ENCODE data around the gene MTMR6.
A peak's percentile ranks its signal among the peaks of the same experiment; 100 is the strongest.

Gene MTMR6

GRCh38 chr13:25295701-25296100, 8.4 kb upstream of the MTMR6 start:
- H3K4me3 ChIP-seq (ENCODE audit: control insufficient read depth in 1 of 7, extremely low read depth in 1 of 7, insufficient read depth in 4 of 7, low read depth in 2 of 7, low read length in 6 of 7): no peak overlapping the region
- peaks cover 0 to 11% (median 5%) of the 10 kb centered on the region in 4 experiments for H3K4me1 ChIP-seq (ENCODE audit: control extremely low read depth in 1 of 4, control insufficient read depth in 4 of 4, insufficient read depth in 4 of 4, low read length in 3 of 4)
- no peak for DNase-seq
- H3K27ac ChIP-seq (ENCODE audit: insufficient read depth in 1 of 2, low read depth in 1 of 2, low read length in 2 of 2, poor library complexity in 1 of 2, severe bottlenecking in 2 of 2): no peak overlapping the region
- ChIA-PET CTCF (interaction anchor here (0.6 to 1.8 kb wide), 2 partner anchors 9 to 707 kb away, joined by 4 to 9 read pairs; partner anchors contain the start of gene MTMR6), POLR2A (no interaction called here)
- H3K9me3 ChIP-seq (ENCODE audit: control extremely low read depth in 1 of 5, control insufficient read depth in 4 of 5, insufficient read depth in 2 of 5, low read depth in 1 of 5, low read length in 4 of 5): no peaks in the 10 kb centered on the region
- H3K27me3 ChIP-seq (replicated peaks in 2 of 5; ENCODE audit: control insufficient read depth in 4 of 5, insufficient read depth in 5 of 5, low read length in 4 of 5): peaks cover 0 to 7% (median 6%) of the 10 kb centered on the region in 5 experiments
- WGBS (ENCODE audit: insufficient coverage): 86% methylated on average over 3 of the region's 3 CpGs
- H3K36me3 ChIP-seq (ENCODE audit: control insufficient read depth in 4 of 4, insufficient read depth in 4 of 4, low read length in 3 of 4): no peaks in the 10 kb centered on the region

GRCh38 chr13:25295228-25295627, 7.9 kb upstream of the MTMR6 start:
- no peak for DNase-seq
- no peak overlapping the region for H3K27ac ChIP-seq (ENCODE audit: insufficient read depth in 1 of 2, low read depth in 1 of 2, low read length in 2 of 2, poor library complexity in 1 of 2, severe bottlenecking in 2 of 2)
- H3K4me3 ChIP-seq (ENCODE audit: control insufficient read depth in 1 of 7, extremely low read depth in 1 of 7, insufficient read depth in 4 of 7, low read depth in 2 of 7, low read length in 6 of 7): no peak overlapping the region
- H3K4me1 ChIP-seq (ENCODE audit: control extremely low read depth in 1 of 4, control insufficient read depth in 4 of 4, insufficient read depth in 4 of 4, low read length in 3 of 4): peaks cover 0 to 10% (median 4%) of the 10 kb centered on the region in 4 experiments
- WGBS (ENCODE audit: insufficient coverage): 100% methylated on average over 1 of the region's 3 CpGs
- H3K36me3 ChIP-seq (ENCODE audit: control insufficient read depth in 4 of 4, insufficient read depth in 4 of 4, low read length in 3 of 4): no peaks in the 10 kb centered on the region
- H3K9me3 ChIP-seq (ENCODE audit: control extremely low read depth in 1 of 5, control insufficient read depth in 4 of 5, insufficient read depth in 2 of 5, low read depth in 1 of 5, low read length in 4 of 5): no peaks in the 10 kb centered on the region
- ChIA-PET CTCF (interaction anchor here (0.6 to 1.8 kb wide), 2 partner anchors 8 to 708 kb away, joined by 4 to 9 read pairs; partner anchors contain the start of gene MTMR6), POLR2A (no interaction called here)
- peaks cover 0 to 7% (median 6%) of the 10 kb centered on the region in 5 experiments for H3K27me3 ChIP-seq (replicated peaks in 2 of 5; ENCODE audit: control insufficient read depth in 4 of 5, insufficient read depth in 5 of 5, low read length in 4 of 5)

- Histone ChIP-seq H3K36me3 (ENCODE audit: control insufficient read depth in 4 of 4, insufficient read depth in 4 of 4, low read length in 3 of 4) (no peaks in the 10 kb centered on the region), H3K27ac (ENCODE audit: insufficient read depth in 1 of 2, low read depth in 1 of 2, low read length in 2 of 2, poor library complexity in 1 of 2, severe bottlenecking in 2 of 2) (no peak overlapping the region), H3K4me1 (ENCODE audit: control extremely low read depth in 1 of 4, control insufficient read depth in 4 of 4, insufficient read depth in 4 of 4, low read length in 3 of 4) (peaks cover 3 to 16% (median 6%) of the 10 kb centered on the region in 4 experiments), H3K27me3 (replicated peaks in 2 of 5; ENCODE audit: control insufficient read depth in 4 of 5, insufficient read depth in 5 of 5, low read length in 4 of 5) (peaks cover 0 to 19% (median 8%) of the 10 kb centered on the region in 5 experiments), H3K4me3 (ENCODE audit: control insufficient read depth in 1 of 7, extremely low read depth in 1 of 7, insufficient read depth in 4 of 7, low read depth in 2 of 7, low read length in 6 of 7) (no peak overlapping the region), H3K9me3 (ENCODE audit: control extremely low read depth in 1 of 5, control insufficient read depth in 4 of 5, insufficient read depth in 2 of 5, low read depth in 1 of 5, low read length in 4 of 5) (no peaks in the 10 kb centered on the region)
- WGBS (ENCODE audit: insufficient coverage): 0% methylated on average over 1 of the region's 1 CpG
- ChIA-PET CTCF (interaction anchor here (1.0 to 1.3 kb wide), 2 partner anchors 13 to 37 kb away, joined by 3 read pairs; no protein-coding TSS in a partner anchor), POLR2A (no interaction called here)
- DNase-seq: peak; percentile 21 to 73 (median 66)
Measured at GRCh38 chr13:25292301-25292700, 5.0 kb upstream of the MTMR6 start.

GRCh38 chr13:25291691-25292090, 4.4 kb upstream of the MTMR6 start:
- no peak for DNase-seq
- H3K4me1 ChIP-seq (ENCODE audit: control extremely low read depth in 1 of 4, control insufficient read depth in 4 of 4, insufficient read depth in 4 of 4, low read length in 3 of 4): peaks cover 3 to 18% (median 8%) of the 10 kb centered on the region in 4 experiments
- no CpG with 5 or more reads among the region's 1 CpG for WGBS (ENCODE audit: insufficient coverage)
- ChIA-PET POLR2A (no interaction called here), CTCF (interaction anchor here (1.0 to 1.3 kb wide), 3 partner anchors 14 to 39 kb away, joined by 3 read pairs; no protein-coding TSS in a partner anchor)
- peaks cover 0 to 17% (median 8%) of the 10 kb centered on the region in 5 experiments for H3K27me3 ChIP-seq (replicated peaks in 2 of 5; ENCODE audit: control insufficient read depth in 4 of 5, insufficient read depth in 5 of 5, low read length in 4 of 5)
- no peaks in the 10 kb centered on the region for H3K36me3 ChIP-seq (ENCODE audit: control insufficient read depth in 4 of 4, insufficient read depth in 4 of 4, low read length in 3 of 4)
- H3K4me3 ChIP-seq (ENCODE audit: control insufficient read depth in 1 of 7, extremely low read depth in 1 of 7, insufficient read depth in 4 of 7, low read depth in 2 of 7, low read length in 6 of 7): no peak overlapping the region
- H3K9me3 ChIP-seq (ENCODE audit: control extremely low read depth in 1 of 5, control insufficient read depth in 4 of 5, insufficient read depth in 2 of 5, low read depth in 1 of 5, low read length in 4 of 5): no peaks in the 10 kb centered on the region
- H3K27ac ChIP-seq (ENCODE audit: insufficient read depth in 1 of 2, low read depth in 1 of 2, low read length in 2 of 2, poor library complexity in 1 of 2, severe bottlenecking in 2 of 2): no peak overlapping the region

DNA sequence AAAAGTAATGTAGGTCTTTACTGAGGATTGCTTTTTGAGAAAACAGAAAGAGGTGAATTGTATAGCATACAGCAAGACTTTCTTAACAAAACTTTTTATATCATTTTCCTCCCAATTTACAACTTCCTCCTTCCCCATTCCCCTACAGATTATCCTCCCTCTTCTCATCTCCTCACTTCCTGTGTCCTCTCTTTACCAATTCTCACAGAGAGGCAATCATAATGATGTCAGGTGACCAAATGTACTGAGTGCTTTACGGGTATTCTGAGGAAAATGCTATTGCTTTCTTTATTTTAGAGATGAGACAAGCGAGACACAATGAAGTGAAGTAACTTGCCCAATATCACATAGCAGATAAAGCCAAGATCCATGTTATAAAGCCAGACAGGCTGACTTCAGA, 1.7 kb upstream of the MTMR6 start:
- no peak for DNase-seq
- Histone ChIP-seq H3K36me3 (ENCODE audit: control insufficient read depth in 4 of 4, insufficient read depth in 4 of 4, low read length in 3 of 4) (no peaks in the 10 kb centered on the region), H3K4me3 (ENCODE audit: control insufficient read depth in 1 of 7, extremely low read depth in 1 of 7, insufficient read depth in 4 of 7, low read depth in 2 of 7, low read length in 6 of 7) (no peak overlapping the region), H3K27me3 (replicated peaks in 2 of 5; ENCODE audit: control insufficient read depth in 4 of 5, insufficient read depth in 5 of 5, low read length in 4 of 5) (peaks cover 0 to 16% (median 7%) of the 10 kb centered on the region in 5 experiments), H3K9me3 (ENCODE audit: control extremely low read depth in 1 of 5, control insufficient read depth in 4 of 5, insufficient read depth in 2 of 5, low read depth in 1 of 5, low read length in 4 of 5) (no peaks in the 10 kb centered on the region), H3K27ac (ENCODE audit: insufficient read depth in 1 of 2, low read depth in 1 of 2, low read length in 2 of 2, poor library complexity in 1 of 2, severe bottlenecking in 2 of 2) (no peak overlapping the region), H3K4me1 (ENCODE audit: control extremely low read depth in 1 of 4, control insufficient read depth in 4 of 4, insufficient read depth in 4 of 4, low read length in 3 of 4) (peaks cover 10 to 27% (median 18%) of the 10 kb centered on the region in 4 experiments)
- ChIA-PET POLR2A (no interaction called here), CTCF (interaction anchor here (0.6 to 1.3 kb wide), 3 partner anchors 21 to 55 kb away, joined by 3 to 4 read pairs (median 3); no protein-coding TSS in a partner anchor)
- no CpG with 5 or more reads among the region's 2 CpGs for WGBS (ENCODE audit: insufficient coverage)

- DNase-seq: peak; percentile 34 to 75 (median 66)
- H3K4me1 ChIP-seq (ENCODE audit: control extremely low read depth in 1 of 4, control insufficient read depth in 4 of 4, insufficient read depth in 4 of 4, low read length in 3 of 4): peaks cover 11 to 29% (median 22%) of the 10 kb centered on the region in 4 experiments
- peak overlapping the region; percentile 80 to 99 (median 96) for H3K4me3 ChIP-seq (ENCODE audit: control insufficient read depth in 1 of 7, extremely low read depth in 1 of 7, insufficient read depth in 4 of 7, low read depth in 2 of 7, low read length in 6 of 7)
- H3K36me3 ChIP-seq (ENCODE audit: control insufficient read depth in 4 of 4, insufficient read depth in 4 of 4, low read length in 3 of 4): peaks cover 0 to 4% (median 0%) of the 10 kb centered on the region in 4 experiments
- CTCF ChIA-PET: interaction anchor here (0.9 to 3.7 kb wide), 8 partner anchors 8 to 66 kb away, joined by 3 to 19 read pairs (median 5); no protein-coding TSS in a partner anchor
- peaks cover 0 to 16% (median 7%) of the 10 kb centered on the region in 5 experiments for H3K27me3 ChIP-seq (replicated peaks in 2 of 5; ENCODE audit: control insufficient read depth in 4 of 5, insufficient read depth in 5 of 5, low read length in 4 of 5)
- POLR2A ChIA-PET: interaction anchor here (0.6 to 1.2 kb wide), 4 partner anchors 10 to 29 kb away, joined by 3 to 4 read pairs (median 3); partner anchors contain the start of gene NUP58
- peak overlapping the region; percentile 97 to 98 for H3K27ac ChIP-seq (ENCODE audit: insufficient read depth in 1 of 2, low read depth in 1 of 2, low read length in 2 of 2, poor library complexity in 1 of 2, severe bottlenecking in 2 of 2)
- no peaks in the 10 kb centered on the region for H3K9me3 ChIP-seq (ENCODE audit: control extremely low read depth in 1 of 5, control insufficient read depth in 4 of 5, insufficient read depth in 2 of 5, low read depth in 1 of 5, low read length in 4 of 5)
- 3% methylated on average over 19 of the region's 25 CpGs for WGBS (ENCODE audit: insufficient coverage)
Measured at GRCh38 chr13:25286308-25286968, 850 bp downstream of the MTMR6 start.

GRCh38 chr13:25281935-25282332, 5.4 kb downstream of the MTMR6 start:
- peak overlapping the region in 2 of 7 experiments; percentile 1 to 37 for H3K4me3 ChIP-seq (ENCODE audit: control insufficient read depth in 1 of 7, extremely low read depth in 1 of 7, insufficient read depth in 4 of 7, low read depth in 2 of 7, low read length in 6 of 7)
- POLR2A ChIA-PET: no interaction called here
- no peaks in the 10 kb centered on the region for H3K27me3 ChIP-seq (replicated peaks in 2 of 5; ENCODE audit: control insufficient read depth in 4 of 5, insufficient read depth in 5 of 5, low read length in 4 of 5)
- peaks cover 11 to 34% (median 28%) of the 10 kb centered on the region in 4 experiments for H3K4me1 ChIP-seq (ENCODE audit: control extremely low read depth in 1 of 4, control insufficient read depth in 4 of 4, insufficient read depth in 4 of 4, low read length in 3 of 4)
- no peak overlapping the region for H3K27ac ChIP-seq (ENCODE audit: insufficient read depth in 1 of 2, low read depth in 1 of 2, low read length in 2 of 2, poor library complexity in 1 of 2, severe bottlenecking in 2 of 2)
- peaks cover 0 to 4% (median 0%) of the 10 kb centered on the region in 4 experiments for H3K36me3 ChIP-seq (ENCODE audit: control insufficient read depth in 4 of 4, insufficient read depth in 4 of 4, low read length in 3 of 4)
- CTCF ChIA-PET: interaction anchor here (0.6 to 1.1 kb wide), 3 partner anchors 15 to 93 kb away, joined by 3 read pairs; no protein-coding TSS in a partner anchor
- DNase-seq: no peak
- WGBS (ENCODE audit: insufficient coverage): 71% methylated on average over 1 of the region's 1 CpG
- H3K9me3 ChIP-seq (ENCODE audit: control extremely low read depth in 1 of 5, control insufficient read depth in 4 of 5, insufficient read depth in 2 of 5, low read depth in 1 of 5, low read length in 4 of 5): no peaks in the 10 kb centered on the region
